ENCODE results near the gene CTSH.
"Not testable (repeated sequence)": the region's sequence is repeated elsewhere in the genome, so short reads cannot be mapped to it uniquely, and the experiment has no call there.

CTSH gene

GRCh38 chr15:78938658-78939488, 6.0 kb downstream of the CTSH start:
- DNase-seq (ENCODE audit: low read depth) = no peak

- DNase-seq (ENCODE audit: low read depth) = no peak
Measured at GRCh38 chr15:78937132-78937739, 7.6 kb downstream of the CTSH start.

- DNase-seq (ENCODE audit: low read depth) = no peak
Measured at GRCh38 chr15:78934655-78935023, 10.2 kb downstream of the CTSH start.

- no peak for DNase-seq (ENCODE audit: low read depth)
Measured at GRCh38 chr15:78933823-78934654, 10.8 kb downstream of the CTSH start.

GRCh38 chr15:78933187-78933822, 11.5 kb downstream of the CTSH start:
- no peak for DNase-seq (ENCODE audit: low read depth)

- no peak for DNase-seq (ENCODE audit: low read depth)
Measured at GRCh38 chr15:78932258-78932808, 12.5 kb downstream of the CTSH start.

- DNase-seq (ENCODE audit: low read depth) = no peak
Measured at GRCh38 chr15:78931439-78932257, 13.2 kb downstream of the CTSH start.

GRCh38 chr15:78930577-78931388, 14.1 kb downstream of the CTSH start:
- peak; percentile 95 for DNase-seq (ENCODE audit: low read depth)

GRCh38 chr15:78929536-78930264, 15.1 kb downstream of the CTSH start:
- no peak for DNase-seq (ENCODE audit: low read depth)

- no peak for DNase-seq (ENCODE audit: low read depth)
Measured at GRCh38 chr15:78928616-78929093, 16.2 kb downstream of the CTSH start.

GRCh38 chr15:78928176-78928575, 16.7 kb downstream of the CTSH start:
- not testable (repeated sequence) for DNase-seq (ENCODE audit: low read depth)

GRCh38 chr15:78927077-78927790, 17.6 kb downstream of the CTSH start:
- DNase-seq (ENCODE audit: low read depth) = no peak

- no peak for DNase-seq (ENCODE audit: low read depth)
Measured at GRCh38 chr15:78925956-78926743, 18.7 kb downstream of the CTSH start.

GRCh38 chr15:78925076-78925624, 19.7 kb downstream of the CTSH start:
- DNase-seq (ENCODE audit: low read depth) = no peak

GRCh38 chr15:78923480-78924360, 21.1 kb downstream of the CTSH start:
- no peak for DNase-seq (ENCODE audit: low read depth)

- DNase-seq (ENCODE audit: low read depth) = no peak
Measured at GRCh38 chr15:78923015-78923414, 21.8 kb downstream of the CTSH start.

- DNase-seq (ENCODE audit: low read depth) = no peak
Measured at GRCh38 chr15:78922527-78922926, 22.3 kb downstream of the CTSH start.
